Uterus (tissue), 4 donors: ENCODE results near the gene UVSSA. TPM values are rescaled to one million over a fixed set of nuclear protein-coding genes. Genes with fewer than 3 reads are reported as not detected.

Experiments
- DNase-seq, 2 donors: peaks; one replicate each; pipeline ENCODE4 v3.0.0-alpha.2; 2019 to 2020
- H3K27ac ChIP-seq, 2 donors: fragments of 200-600 bp; sonication (generic); 1 replicate in 1 of 2; 2 replicates in 1 of 2; pipeline ENCODE4 v1.5.1; 2016 to 2018
- H3K27me3 ChIP-seq, 2 donors: fragments of 200-600 bp; sonication (generic); one replicate each; pipeline ENCODE4 v1.5.1; 2018 to 2019; ENCODE audit warnings: control low read depth in 1 of 2
- H3K36me3 ChIP-seq, 2 donors: fragments of 200-600 bp; sonication (generic); one replicate each; pipeline ENCODE4 v1.5.1; 2019; ENCODE audit warnings: control low read depth in 1 of 2
- H3K4me1 ChIP-seq, 2 donors: fragments of 200-600 bp; sonication (generic); one replicate each; pipeline ENCODE4 v1.5.1; 2018 to 2019; ENCODE audit warnings: control low read depth in 1 of 2
- H3K4me3 ChIP-seq, 2 donors: fragments of 200-600 bp; sonication (generic); 1 replicate in 1 of 2; 2 replicates in 1 of 2; pipeline ENCODE4 v1.5.1; 2018 to 2019; ENCODE audit warnings: mild to moderate bottlenecking in 1 of 2
- H3K9me3 ChIP-seq, 2 donors: fragments of 200-600 bp; sonication (generic); one replicate each; pipeline ENCODE4 v1.5.1; 2019; ENCODE audit warnings: control low read depth in 1 of 2
- POLR2A ChIP-seq, 2 donors: fragments of 450-650 bp; IDR thresholded peaks; one replicate each; pipeline ENCODE4 v1.6.1; 2016; ENCODE audit warnings: antibody characterized with exemption in 2 of 2, mild to moderate bottlenecking in 1 of 2, moderate library complexity in 1 of 2
- intact Hi-C: fragments of 100-400 bp; cut with DNase I; formaldehyde crosslinking; loops from one replicate; pipeline ENCODE4 v1.15.1; 2023; ENCODE audit warnings: low total_unique reads
- total RNA-seq, 4 donors: library from RNA; depleted of rRNA in 3 of 4; stranded (reverse); fragments of >200 nt in 3 of 4; gene quantifications; one replicate each; pipeline versions ENCODE4 v1.1.0 to v1.2.4, GENCODE V29; 2014 to 2023
- TF ChIP-seq, protein P1 (sequence below), 4 experiments: fragments of 200-600 bp in 2 of 4; fragments of 450-650 bp in 2 of 4; sonication (generic) in 2 of 4; IDR thresholded peaks; one replicate each; pipeline ENCODE4 v1.5.1; 2016 to 2019; ENCODE audit warnings: antibody characterized with exemption in 4 of 4, mild to moderate bottlenecking in 2 of 4, moderate library complexity in 1 of 4
- donor health status: DM: yes; HTN: yes; CAD: no.

The UVSSA gene
- total RNA-seq, 4 donors from 2014 or later: 13.1 to 37.2 (median 19.3) TPM

DNA sequence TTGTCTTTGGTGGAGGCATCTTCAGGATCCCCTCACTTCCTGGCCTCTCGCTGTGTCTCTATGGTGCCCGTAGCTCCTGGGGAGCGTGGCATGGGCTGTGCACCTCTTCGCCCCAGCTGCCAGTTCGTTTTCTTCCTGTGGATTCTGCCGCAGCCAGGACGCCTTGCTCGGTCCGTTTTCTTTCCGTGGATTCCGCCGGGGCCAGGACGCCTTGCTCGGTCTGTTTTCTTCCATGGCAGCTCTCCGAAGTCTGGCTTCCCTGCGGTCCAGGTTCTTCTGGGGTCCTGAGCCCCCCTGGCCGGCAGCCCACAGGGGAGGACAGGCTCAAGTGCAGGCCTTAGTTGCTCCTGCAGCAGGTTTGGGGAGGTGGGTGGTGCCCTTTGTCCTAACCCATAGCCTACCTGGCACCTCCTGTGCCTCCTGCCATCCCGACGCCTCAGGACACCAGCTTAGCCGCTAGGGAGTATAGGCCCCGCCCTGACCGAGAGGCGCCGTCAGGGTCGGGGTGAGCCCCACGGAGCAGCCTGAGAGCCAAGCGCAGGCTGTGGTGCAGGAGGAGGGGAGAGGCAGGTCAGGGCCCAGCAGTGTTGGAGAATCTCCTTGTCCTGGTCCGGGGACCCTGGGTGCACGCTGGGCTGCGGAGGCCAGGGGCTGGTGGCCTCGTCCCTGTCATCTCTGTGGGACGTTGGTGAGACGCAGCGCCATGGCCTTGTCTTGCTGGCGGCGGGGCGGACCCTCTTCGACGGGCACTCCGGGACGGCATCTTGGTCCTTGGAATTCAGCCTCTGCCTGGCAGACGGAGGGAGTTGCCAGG, 27.1 kb downstream of the UVSSA start:
- H3K9me3 ChIP-seq: no peaks in the 10 kb centered on the region

GRCh38 chr4:1374706-1375045, 27.7 kb downstream of the UVSSA start:
- TF ChIP-seq POLR2A (IDR thresholded peaks at IDR 0.05): no peak
- TF ChIP-seq, protein P1, sequence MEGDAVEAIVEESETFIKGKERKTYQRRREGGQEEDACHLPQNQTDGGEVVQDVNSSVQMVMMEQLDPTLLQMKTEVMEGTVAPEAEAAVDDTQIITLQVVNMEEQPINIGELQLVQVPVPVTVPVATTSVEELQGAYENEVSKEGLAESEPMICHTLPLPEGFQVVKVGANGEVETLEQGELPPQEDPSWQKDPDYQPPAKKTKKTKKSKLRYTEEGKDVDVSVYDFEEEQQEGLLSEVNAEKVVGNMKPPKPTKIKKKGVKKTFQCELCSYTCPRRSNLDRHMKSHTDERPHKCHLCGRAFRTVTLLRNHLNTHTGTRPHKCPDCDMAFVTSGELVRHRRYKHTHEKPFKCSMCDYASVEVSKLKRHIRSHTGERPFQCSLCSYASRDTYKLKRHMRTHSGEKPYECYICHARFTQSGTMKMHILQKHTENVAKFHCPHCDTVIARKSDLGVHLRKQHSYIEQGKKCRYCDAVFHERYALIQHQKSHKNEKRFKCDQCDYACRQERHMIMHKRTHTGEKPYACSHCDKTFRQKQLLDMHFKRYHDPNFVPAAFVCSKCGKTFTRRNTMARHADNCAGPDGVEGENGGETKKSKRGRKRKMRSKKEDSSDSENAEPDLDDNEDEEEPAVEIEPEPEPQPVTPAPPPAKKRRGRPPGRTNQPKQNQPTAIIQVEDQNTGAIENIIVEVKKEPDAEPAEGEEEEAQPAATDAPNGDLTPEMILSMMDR (IDR thresholded peaks at IDR 0.05): no peak
- no peaks in the 10 kb centered on the region for H3K36me3 ChIP-seq
- no peaks in the 10 kb centered on the region for H3K4me1 ChIP-seq
- no peak overlapping the region for H3K27ac ChIP-seq
- DNase-seq: no peak
- intact Hi-C loops: no loop called here
- no peaks in the 10 kb centered on the region for H3K9me3 ChIP-seq
- no peaks in the 10 kb centered on the region for H3K27me3 ChIP-seq
- H3K4me3 ChIP-seq: no peak overlapping the region

More for the DNA sequence above, 27.1 kb downstream of the UVSSA start:
- TF ChIP-seq POLR2A (IDR thresholded peaks at IDR 0.05): no peak
- TF ChIP-seq, protein P1 (IDR thresholded peaks at IDR 0.05): no peak
- no peaks in the 10 kb centered on the region for H3K4me1 ChIP-seq
- no peak overlapping the region for H3K4me3 ChIP-seq
- no peaks in the 10 kb centered on the region for H3K27me3 ChIP-seq
- intact Hi-C loops: no loop called here
- H3K27ac ChIP-seq: no peak overlapping the region
- H3K36me3 ChIP-seq: no peaks in the 10 kb centered on the region
- no peak for DNase-seq

DNA sequence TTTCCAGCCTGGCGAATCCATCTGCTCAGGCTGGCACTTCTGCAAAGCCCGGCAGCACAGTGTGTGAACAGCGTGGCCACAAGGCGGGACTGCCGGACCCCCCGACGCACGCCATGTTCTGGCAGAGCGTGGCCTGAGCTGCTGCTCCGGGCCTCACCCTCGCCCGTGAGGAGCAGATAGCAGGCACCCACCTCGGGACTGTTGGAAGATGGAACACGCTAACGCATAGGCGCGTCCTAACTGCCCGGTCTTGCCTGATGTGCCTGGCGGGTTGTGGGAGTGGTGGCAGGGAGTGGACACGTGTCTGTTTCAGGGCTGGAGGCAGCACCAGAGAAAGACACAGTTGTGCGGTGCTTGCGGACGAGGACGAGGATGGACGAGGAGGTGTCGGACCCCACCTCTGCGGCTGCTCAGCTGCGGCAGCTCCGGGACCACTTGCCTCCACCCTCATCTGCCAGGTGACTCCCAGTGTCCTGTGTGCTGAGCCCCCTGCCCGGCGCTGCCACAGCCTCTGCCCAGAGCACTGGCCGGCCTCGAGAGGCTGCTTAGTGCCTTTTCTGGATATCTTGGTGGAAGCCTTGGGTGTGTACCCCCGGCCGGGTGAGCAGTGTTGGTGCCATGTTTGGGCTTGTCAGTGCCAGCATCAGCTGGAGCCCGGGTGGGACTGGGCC, 28.2 kb downstream of the UVSSA start:
- no peak for DNase-seq
- H3K4me1 ChIP-seq: no peaks in the 10 kb centered on the region
- no peaks in the 10 kb centered on the region for H3K36me3 ChIP-seq
- TF ChIP-seq POLR2A (IDR thresholded peaks at IDR 0.05): no peak
- TF ChIP-seq, protein P1 (IDR thresholded peaks at IDR 0.05): no peak
- intact Hi-C loops: no loop called here
- H3K27me3 ChIP-seq: no peaks in the 10 kb centered on the region
- H3K27ac ChIP-seq: no peak overlapping the region
- H3K4me3 ChIP-seq: no peak overlapping the region
- H3K9me3 ChIP-seq: no peaks in the 10 kb centered on the region

- H3K4me1 ChIP-seq: no peaks in the 10 kb centered on the region
- intact Hi-C loops: no loop called here
- TF ChIP-seq, protein P1 (IDR thresholded peaks at IDR 0.05): no peak
- no peak for TF ChIP-seq POLR2A (IDR thresholded peaks at IDR 0.05)
- no peaks in the 10 kb centered on the region for H3K36me3 ChIP-seq
- H3K27me3 ChIP-seq: no peaks in the 10 kb centered on the region
- DNase-seq: no peak
- H3K9me3 ChIP-seq: no peaks in the 10 kb centered on the region
- no peak overlapping the region for H3K4me3 ChIP-seq
- H3K27ac ChIP-seq: no peak overlapping the region
Measured at GRCh38 chr4:1375761-1376322, 28.8 kb downstream of the UVSSA start.

- Histone ChIP-seq H3K9me3 (no peaks in the 10 kb centered on the region), H3K4me1 (no peaks in the 10 kb centered on the region), H3K27ac (no peak overlapping the region), H3K27me3 (no peaks in the 10 kb centered on the region), H3K36me3 (no peaks in the 10 kb centered on the region), H3K4me3 (no peak overlapping the region)
- TF ChIP-seq POLR2A (IDR thresholded peaks at IDR 0.05): no peak
- TF ChIP-seq, protein P1 (IDR thresholded peaks at IDR 0.05): no peak
- no peak for DNase-seq
- intact Hi-C loops: no loop called here
Measured at GRCh38 chr4:1376391-1376840, 29.4 kb downstream of the UVSSA start.
